Liver (tissue), 9 donors: ENCODE results near the gene BCKDHA. TPM values are rescaled to one million over a fixed set of nuclear protein-coding genes. Genes with fewer than 3 reads are reported as not detected.

Experiments used
- DNase-seq: peaks from one replicate; pipeline ENCODE4 v3.0.0-alpha.2; 2017; ENCODE audit warnings: low spot score
- H3K27ac ChIP-seq, 2 donors: one replicate each; pipeline ENCODE4 v1.7.0; 2013; ENCODE audit warnings: inconsistent platforms in 2 of 2, low read length in 2 of 2, control low read depth in 1 of 2, low read depth in 1 of 2, mild to moderate bottlenecking in 1 of 2
- H3K27me3 ChIP-seq, 4 donors: one replicate each; pipeline versions ENCODE4 v1.6.1 to v1.7.0; 2013; ENCODE audit warnings: low read length in 3 of 4, inconsistent platforms in 1 of 4, mild to moderate bottlenecking in 1 of 4, moderate library complexity in 1 of 4; ENCODE audit not compliant: control insufficient read depth in 4 of 4, insufficient read depth in 4 of 4
- H3K36me3 ChIP-seq, 4 donors: one replicate each; pipeline versions ENCODE4 v1.6.1 to v1.7.0; 2013; ENCODE audit warnings: low read length in 3 of 4, mild to moderate bottlenecking in 3 of 4, low read depth in 1 of 4, moderate library complexity in 1 of 4; ENCODE audit not compliant: control insufficient read depth in 4 of 4, insufficient read depth in 3 of 4
- H3K4me1 ChIP-seq, 4 donors: one replicate each; pipeline versions ENCODE4 v1.6.1 to v1.7.0; 2013; ENCODE audit warnings: low read length in 3 of 4, mild to moderate bottlenecking in 3 of 4, moderate library complexity in 1 of 4; ENCODE audit not compliant: control insufficient read depth in 4 of 4, insufficient read depth in 4 of 4
- H3K4me3 ChIP-seq, 3 donors: one replicate each; pipeline versions ENCODE4 v1.6.1 to v1.7.0; 2013; ENCODE audit warnings: low read length in 3 of 3, control low read depth in 1 of 3, low read depth in 1 of 3, mild to moderate bottlenecking in 1 of 3
- H3K9ac ChIP-seq, 2 donors: one replicate each; pipeline ENCODE4 v1.7.0; 2013; ENCODE audit warnings: low read length in 2 of 2, mild to moderate bottlenecking in 2 of 2, moderate library complexity in 2 of 2, control low read depth in 1 of 2, low read depth in 1 of 2
- H3K9me3 ChIP-seq, 4 donors: one replicate each; pipeline versions ENCODE4 v1.6.1 to v1.7.0; 2013; ENCODE audit warnings: low read length in 3 of 4; ENCODE audit not compliant: control insufficient read depth in 4 of 4
- EGR1 ChIP-seq, 2 donors: IDR thresholded peaks; 2 replicates each; pipeline ENCODE4 v1.6.1; 2016 to 2018; ENCODE audit warnings: antibody characterized with exemption in 2 of 2, low read depth in 2 of 2
- FOXA1 ChIP-seq: IDR thresholded peaks from 2 replicates; pipeline ENCODE4 v1.6.1; 2016; ENCODE audit warnings: antibody characterized with exemption
- FOXA2 ChIP-seq: IDR thresholded peaks from 2 replicates; pipeline ENCODE4 v1.6.1; 2016; ENCODE audit warnings: antibody characterized with exemption
- GABPA ChIP-seq, 2 donors: IDR thresholded peaks in 1 of 2; conservative IDR thresholded peaks in 1 of 2; 2 replicates each; pipeline ENCODE4 v1.6.1; 2016; ENCODE audit warnings: antibody characterized with exemption in 2 of 2, mild to moderate bottlenecking in 1 of 2, moderate library complexity in 1 of 2
- HNF4A ChIP-seq, 2 donors: conservative IDR thresholded peaks; 2 replicates each; pipeline ENCODE4 v1.6.1; 2016; ENCODE audit warnings: antibody characterized with exemption in 2 of 2, mild to moderate bottlenecking in 2 of 2
- HNF4G ChIP-seq: IDR thresholded peaks from 2 replicates; pipeline ENCODE4 v1.6.1; 2016; ENCODE audit warnings: antibody characterized with exemption
- JUND ChIP-seq, 2 donors: IDR thresholded peaks; 2 replicates each; pipeline ENCODE4 v1.6.1; 2016; ENCODE audit warnings: antibody characterized with exemption in 2 of 2
- MAX ChIP-seq: IDR thresholded peaks from 2 replicates; pipeline ENCODE4 v1.6.1; 2016; ENCODE audit warnings: antibody characterized with exemption
- NR2F2 ChIP-seq: IDR thresholded peaks from 2 replicates; pipeline ENCODE4 v1.6.1; 2016; ENCODE audit warnings: antibody characterized with exemption
- RAD21 ChIP-seq, 2 donors: IDR thresholded peaks; 2 replicates each; pipeline ENCODE4 v1.6.1; 2016; ENCODE audit warnings: antibody characterized with exemption in 2 of 2, mild to moderate bottlenecking in 2 of 2
- REST ChIP-seq: IDR thresholded peaks from 2 replicates; pipeline ENCODE4 v1.6.1; 2016; ENCODE audit warnings: antibody characterized with exemption, mild to moderate bottlenecking
- RXRA ChIP-seq, 2 donors: IDR thresholded peaks; 2 replicates each; pipeline ENCODE4 v1.6.1; 2017 to 2018; ENCODE audit warnings: antibody characterized with exemption in 2 of 2, mild to moderate bottlenecking in 1 of 2
- SP1 ChIP-seq: IDR thresholded peaks from 2 replicates; pipeline ENCODE4 v1.6.1; 2018; ENCODE audit warnings: antibody characterized with exemption, mild to moderate bottlenecking
- TAF1 ChIP-seq: conservative IDR thresholded peaks from 2 replicates; pipeline ENCODE4 v1.6.1; 2016; ENCODE audit warnings: antibody characterized with exemption, mild to moderate bottlenecking
- YY1 ChIP-seq: IDR thresholded peaks from 2 replicates; pipeline ENCODE4 v1.6.1; 2016; ENCODE audit warnings: antibody characterized with exemption, mild to moderate bottlenecking
- ZBTB33 ChIP-seq: IDR thresholded peaks from 2 replicates; pipeline ENCODE4 v1.6.1; 2016; ENCODE audit warnings: antibody characterized with exemption
- WGBS: extraction: QIAGEN DNeasy Blood & Tissue Kit; methylation state at CpG from one replicate; pipeline ENCODE4 v1.1.7; 2013; 5-methylcytosine and 5-hydroxymethylcytosine counted together
- polyA plus RNA-seq, 2 donors: library from polyadenylated mRNA; stranded (reverse) in 1 of 2; unstranded in 1 of 2; fragments of 200-250 nt in 1 of 2; fragments of >200 nt in 1 of 2; fragmentation: Nextera tagmentation in 1 of 2; extraction: Ambion mirVana in 1 of 2; gene quantifications; one replicate each; pipeline versions ENCODE4 v1.2.1 to v1.2.3, GENCODE V29; 2013 to 2015
- total RNA-seq, 2 donors: library from RNA; depleted of rRNA; stranded (reverse); fragments of >200 nt; gene quantifications; one replicate each; pipeline ENCODE4 v1.2.3, GENCODE V29; 2014
- TF ChIP-seq, protein P1 (sequence below): fragments of 150-350 bp; IDR thresholded peaks from 2 replicates; pipeline ENCODE4 v1.5.1; 2017; ENCODE audit warnings: improper control_type of control experiment, low read depth, low read length; ENCODE audit not compliant: missing input control
- TF ChIP-seq, protein P2 (sequence below): IDR thresholded peaks from 2 replicates; pipeline ENCODE4 v1.6.1; 2016; ENCODE audit warnings: antibody characterized with exemption
- donor health status: healthy.
- donor health status: healthy.
- donor health status: healthy.
- donor health status: healthy.
- donor health status: healthy.

BCKDHA gene
- 10 to 100 TPM; 38.5 to 43.1 TPM for total RNA-seq
- polyA plus RNA-seq: 10 to 100 TPM; 84.3 to 91.4 TPM

- Histone ChIP-seq H3K36me3 (no peaks in the 10 kb centered on the region), H3K27ac (peak within 1 kb of the TSS; percentile 92 to 98), H3K4me3 (peak within 1 kb of the TSS; percentile 84 to 99 (median 96)), H3K4me1 (peaks cover 2 to 26% (median 16%) of the 10 kb centered on the region in 4 donors), H3K27me3 (no peaks in the 10 kb centered on the region), H3K9ac (peak within 1 kb of the TSS; percentile 94 to 98), H3K9me3 (no peaks in the 10 kb centered on the region)
- no peak for TF ChIP-seq HNF4A (conservative IDR thresholded peaks at IDR 0.05)
- peak; percentile 35 for TF ChIP-seq FOXA1
- TF ChIP-seq HNF4G: no peak
- peak in 1 of 2 donors; percentile 88 for TF ChIP-seq GABPA (IDR thresholded peaks at IDR 0.05 in 1 of 2, conservative IDR thresholded peaks at IDR 0.05 in 1 of 2)
- TF ChIP-seq, protein P1, sequence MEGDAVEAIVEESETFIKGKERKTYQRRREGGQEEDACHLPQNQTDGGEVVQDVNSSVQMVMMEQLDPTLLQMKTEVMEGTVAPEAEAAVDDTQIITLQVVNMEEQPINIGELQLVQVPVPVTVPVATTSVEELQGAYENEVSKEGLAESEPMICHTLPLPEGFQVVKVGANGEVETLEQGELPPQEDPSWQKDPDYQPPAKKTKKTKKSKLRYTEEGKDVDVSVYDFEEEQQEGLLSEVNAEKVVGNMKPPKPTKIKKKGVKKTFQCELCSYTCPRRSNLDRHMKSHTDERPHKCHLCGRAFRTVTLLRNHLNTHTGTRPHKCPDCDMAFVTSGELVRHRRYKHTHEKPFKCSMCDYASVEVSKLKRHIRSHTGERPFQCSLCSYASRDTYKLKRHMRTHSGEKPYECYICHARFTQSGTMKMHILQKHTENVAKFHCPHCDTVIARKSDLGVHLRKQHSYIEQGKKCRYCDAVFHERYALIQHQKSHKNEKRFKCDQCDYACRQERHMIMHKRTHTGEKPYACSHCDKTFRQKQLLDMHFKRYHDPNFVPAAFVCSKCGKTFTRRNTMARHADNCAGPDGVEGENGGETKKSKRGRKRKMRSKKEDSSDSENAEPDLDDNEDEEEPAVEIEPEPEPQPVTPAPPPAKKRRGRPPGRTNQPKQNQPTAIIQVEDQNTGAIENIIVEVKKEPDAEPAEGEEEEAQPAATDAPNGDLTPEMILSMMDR: peak; percentile 10
- TF ChIP-seq RXRA (IDR thresholded peaks at IDR 0.05): no peak
- TF ChIP-seq TAF1: no peak
- TF ChIP-seq, protein P2, sequence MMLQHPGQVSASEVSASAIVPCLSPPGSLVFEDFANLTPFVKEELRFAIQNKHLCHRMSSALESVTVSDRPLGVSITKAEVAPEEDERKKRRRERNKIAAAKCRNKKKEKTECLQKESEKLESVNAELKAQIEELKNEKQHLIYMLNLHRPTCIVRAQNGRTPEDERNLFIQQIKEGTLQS: no peak
- no peak for TF ChIP-seq FOXA2
- TF ChIP-seq SP1: peak; percentile 90
- peak; percentile 99 for TF ChIP-seq MAX
- TF ChIP-seq NR2F2: no peak
- TF ChIP-seq RAD21 (IDR thresholded peaks at IDR 0.05): peak; percentile 3 to 32
- TF ChIP-seq JUND (IDR thresholded peaks at IDR 0.05): no peak
- peak; percentile 77 for TF ChIP-seq ZBTB33
- TF ChIP-seq EGR1 (IDR thresholded peaks at IDR 0.05; ENCODE audit: low read depth in 2 of 2): peak in 1 of 2 donors; percentile 47
- no peak for TF ChIP-seq REST
- peak; percentile 98 for TF ChIP-seq YY1
- WGBS: under 1% methylated on average over 50 of the region's 50 CpGs
- peak; percentile 97 for DNase-seq
Observed at GRCh38 chr19:41397086-41398049, at the start of gene BCKDHA, which contains the start of gene EXOSC5. BCKDHA (plus strand) TSS chr19:41397818; CDS start chr19:41397828, 10 bp downstream. EXOSC5 (minus strand) TSS chr19:41397359; CDS start chr19:41397328, 31 bp downstream.
